Neural progenitor cell (in vitro differentiated cells): ENCODE measurements around the gene NAT14. TPM values are rescaled to one million over a fixed set of nuclear protein-coding genes. Genes with fewer than 3 reads are reported as not detected.

ENCODE experiments used
- DNase-seq: peaks from one replicate; pipeline ENCODE4 v3.0.0-alpha.2; 2016; ENCODE audit warnings: low spot score
- H2AFZ ChIP-seq: fragments of 200-600 bp; sonication (generic); replicated peaks from 2 replicates; pipeline ENCODE4 v1.6.1; 2016; ENCODE audit warnings: antibody characterized with exemption
- H3F3A ChIP-seq: fragments of 200-600 bp; sonication (generic); 2 replicates; pipeline ENCODE4 v1.6.1; 2016; ENCODE audit warnings: antibody characterized with exemption, low read depth
- H3K27ac ChIP-seq: fragments of 200-600 bp; sonication (generic); 2 replicates; pipeline ENCODE4 v1.5.1; 2016; ENCODE audit warnings: mild to moderate bottlenecking
- H3K27me3 ChIP-seq: fragments of 200-600 bp; sonication (generic); 2 replicates; pipeline ENCODE4 v1.6.1; 2016; ENCODE audit warnings: mild to moderate bottlenecking, moderate library complexity
- H3K36me3 ChIP-seq: fragments of 200-600 bp; sonication (generic); 2 replicates; pipeline ENCODE4 v1.5.1; 2016
- H3K4me1 ChIP-seq: fragments of 200-600 bp; sonication (generic); 2 replicates; pipeline ENCODE4 v1.6.1; 2016; ENCODE audit warnings: mixed run types
- H3K4me2 ChIP-seq: fragments of 200-600 bp; sonication (generic); 2 replicates; pipeline ENCODE4 v1.6.1; 2016
- H3K4me3 ChIP-seq: fragments of 200-600 bp; sonication (generic); 2 replicates; pipeline ENCODE4 v1.5.1; 2016
- H3K79me2 ChIP-seq: fragments of 200-600 bp; sonication (generic); 2 replicates; pipeline ENCODE4 v1.6.1; 2016; ENCODE audit warnings: low read depth
- H3K9ac ChIP-seq: fragments of 200-600 bp; sonication (generic); 2 replicates; pipeline ENCODE4 v1.6.1; 2016
- H3K9me3 ChIP-seq: fragments of 200-600 bp; sonication (generic); 2 replicates; pipeline ENCODE4 v1.5.1; 2016; ENCODE audit warnings: low read depth
- H4K20me1 ChIP-seq: fragments of 200-600 bp; sonication (generic); 2 replicates; pipeline ENCODE4 v1.6.1; 2016; ENCODE audit warnings: low read depth
- H3K27ac Mint-ChIP-seq: 3 replicates; pipeline ENCODE4 v1.8.0; 2021; ENCODE audit warnings: mixed read lengths
- H3K27me3 Mint-ChIP-seq: 2 replicates; pipeline ENCODE4 v1.8.0; 2022; ENCODE audit warnings: low read depth, mild to moderate bottlenecking, inconsistent platforms, moderate library complexity, mixed read lengths; ENCODE audit not compliant: insufficient read depth
- H3K36me3 Mint-ChIP-seq: 3 replicates; pipeline ENCODE4 v1.8.0; 2021; ENCODE audit warnings: mixed read lengths
- H3K4me1 Mint-ChIP-seq: 3 replicates; pipeline ENCODE4 v1.8.0; 2021; ENCODE audit warnings: mixed read lengths
- H3K4me3 Mint-ChIP-seq: 3 replicates; pipeline ENCODE4 v1.8.0; 2021; ENCODE audit warnings: mild to moderate bottlenecking, moderate library complexity, mixed read lengths
- H3K9me3 Mint-ChIP-seq: 3 replicates; pipeline ENCODE4 v1.8.0; 2020; ENCODE audit warnings: mixed read lengths
- CTCF ChIP-seq: fragments of 200-600 bp; sonication (generic); IDR thresholded peaks from 2 replicates; pipeline ENCODE4 v1.5.1; 2017; ENCODE audit warnings: antibody characterized with exemption, mild to moderate bottlenecking
- EZH2 ChIP-seq: fragments of 200-600 bp; sonication (generic); IDR thresholded peaks from 2 replicates; pipeline ENCODE4 v1.6.1; 2017; ENCODE audit warnings: antibody characterized with exemption, mild to moderate bottlenecking, moderate library complexity
- EZH2phosphoT487 ChIP-seq: fragments of 200-600 bp; sonication (generic); IDR thresholded peaks from 2 replicates; pipeline ENCODE4 v1.6.1; 2017; ENCODE audit warnings: antibody characterized with exemption
- total RNA-seq: library from RNA; depleted of rRNA; stranded (reverse); fragments of >200 nt; gene quantifications from 2 replicates; pipeline ENCODE4 v1.2.3, GENCODE V29; 2015; ENCODE audit warnings: low replicate concordance

The NAT14 gene
- total RNA-seq, 1 donor from 2014 or later, result 16.2 TPM

DNA sequence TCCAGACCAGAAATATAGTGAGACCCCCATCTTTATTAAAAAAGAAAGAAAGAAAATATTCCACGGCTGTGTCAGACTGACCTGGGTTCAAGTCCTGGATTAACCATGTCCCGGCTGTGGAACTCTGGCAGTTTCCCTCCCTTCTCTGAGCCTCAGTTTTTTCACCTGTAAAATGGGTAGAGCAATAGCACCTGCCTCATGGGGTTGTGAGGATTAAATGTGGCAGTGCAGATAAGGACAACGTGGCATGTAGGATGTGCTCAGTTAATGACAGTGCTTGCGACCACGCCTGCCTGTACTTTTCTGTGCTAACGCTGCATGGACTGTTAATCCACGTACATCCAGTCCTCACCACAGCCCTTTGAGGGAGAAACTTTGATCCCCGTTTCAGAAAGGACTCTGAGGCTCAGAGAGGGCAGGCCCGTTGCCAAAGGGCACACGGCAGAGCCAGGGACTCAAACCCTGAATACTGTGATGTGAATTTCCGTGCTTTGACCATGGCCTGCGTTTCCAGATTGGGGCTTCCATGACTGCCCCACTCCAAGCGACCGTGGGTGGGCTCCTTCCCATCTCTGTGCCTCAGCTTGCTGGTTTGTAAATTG is 35.8 kb downstream of the NAT14 start:
- H3K4me3 ChIP-seq, result no peak overlapping the region
- H2AFZ ChIP-seq, result no peak overlapping the region
- Mint-ChIP-seq H3K27ac (no peak overlapping the region), H3K9me3 (no peaks in the 10 kb centered on the region), H3K36me3 (no peaks in the 10 kb centered on the region), H3K4me1 (peaks cover 7% of the 10 kb centered on the region), H3K27me3 (peaks cover 8% of the 10 kb centered on the region), H3K4me3 (no peak overlapping the region)
- no peak overlapping the region for H3K9ac ChIP-seq
- peaks cover 5% of the 10 kb centered on the region for H3K27me3 ChIP-seq
- no peaks in the 10 kb centered on the region for H4K20me1 ChIP-seq
- H3K36me3 ChIP-seq, result no peaks in the 10 kb centered on the region
- H3F3A ChIP-seq, result peaks cover 3% of the 10 kb centered on the region
- no peak for TF ChIP-seq EZH2
- TF ChIP-seq EZH2phosphoT487, result no peak
- no peak for TF ChIP-seq CTCF
- peaks cover 4% of the 10 kb centered on the region for H3K4me1 ChIP-seq
- no peak overlapping the region for H3K4me2 ChIP-seq
- no peak for DNase-seq
- no peaks in the 10 kb centered on the region for H3K9me3 ChIP-seq
- no peaks in the 10 kb centered on the region for H3K79me2 ChIP-seq
- H3K27ac ChIP-seq, result no peak overlapping the region

GRCh38 chr19:55525289-55526101 is 40.5 kb downstream of the NAT14 start:
- H3K27me3 ChIP-seq, result no peaks in the 10 kb centered on the region
- Mint-ChIP-seq H3K4me3 (peak overlapping the region; percentile 62), H3K27me3 (peaks cover 3% of the 10 kb centered on the region), H3K9me3 (no peaks in the 10 kb centered on the region), H3K27ac (peak overlapping the region; percentile 11), H3K4me1 (peaks cover 9% of the 10 kb centered on the region), H3K36me3 (no peaks in the 10 kb centered on the region)
- TF ChIP-seq EZH2 (no peak), EZH2phosphoT487 (no peak), CTCF (no peak)
- H2AFZ ChIP-seq, result no peak overlapping the region
- no peaks in the 10 kb centered on the region for H3K79me2 ChIP-seq
- no peak overlapping the region for H3K9ac ChIP-seq
- DNase-seq, result no peak
- no peak overlapping the region for H3K4me2 ChIP-seq
- H3K36me3 ChIP-seq, result no peaks in the 10 kb centered on the region
- H3K4me1 ChIP-seq, result peaks cover 17% of the 10 kb centered on the region
- no peaks in the 10 kb centered on the region for H4K20me1 ChIP-seq
- H3K27ac ChIP-seq, result no peak overlapping the region
- no peaks in the 10 kb centered on the region for H3K9me3 ChIP-seq
- no peak overlapping the region for H3K4me3 ChIP-seq
- H3F3A ChIP-seq, result peaks cover 29% of the 10 kb centered on the region

DNA sequence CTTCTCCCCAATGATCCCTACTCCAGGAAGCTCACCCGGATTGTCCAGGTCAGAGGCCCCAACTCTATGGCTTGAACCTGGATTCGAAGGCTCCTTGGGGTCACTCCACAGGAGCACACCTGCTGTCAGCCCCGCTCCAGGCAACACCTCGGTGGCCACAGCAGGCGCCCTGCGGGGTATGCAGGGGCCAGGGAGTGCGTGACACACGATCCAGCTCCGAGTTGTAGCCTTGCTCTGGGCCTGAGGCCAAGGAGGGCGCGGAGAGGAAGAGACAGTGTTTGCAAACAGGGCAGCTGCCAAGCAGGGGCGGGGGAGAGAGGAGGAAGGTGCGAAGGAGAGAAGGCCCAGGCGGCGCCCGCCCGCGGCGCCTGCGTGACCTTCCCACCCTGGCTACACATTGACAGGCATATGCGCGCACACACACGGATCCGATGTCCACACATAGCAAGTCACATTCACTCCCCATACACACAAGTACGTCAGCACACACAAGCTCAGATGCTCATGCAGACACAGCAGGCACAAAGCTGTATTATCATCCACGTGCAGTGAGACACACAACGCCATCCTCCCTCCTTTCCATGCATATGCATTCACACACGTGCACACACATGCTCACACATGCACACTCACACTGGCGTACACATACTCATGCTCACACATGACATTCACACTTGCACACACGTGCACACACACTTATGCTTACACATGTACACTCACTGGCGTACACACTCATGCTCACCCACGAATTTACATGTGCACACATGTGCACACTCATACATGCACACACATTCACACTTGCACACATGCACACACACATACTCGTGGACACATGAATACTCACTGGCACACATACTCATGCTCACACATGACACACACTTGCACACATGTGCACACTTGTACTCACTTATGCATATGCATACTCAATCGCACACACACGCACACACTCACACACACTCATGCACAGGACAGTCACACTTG is 41.5 kb downstream of the NAT14 start:
- Histone ChIP-seq H3K4me2 (no peak overlapping the region), H3K4me1 (peaks cover 17% of the 10 kb centered on the region), H3K4me3 (no peak overlapping the region), H3F3A (peaks cover 29% of the 10 kb centered on the region), H3K79me2 (no peaks in the 10 kb centered on the region), H3K9me3 (no peaks in the 10 kb centered on the region), H4K20me1 (no peaks in the 10 kb centered on the region), H3K27ac (no peak overlapping the region), H3K27me3 (no peaks in the 10 kb centered on the region), H2AFZ (no peak overlapping the region), H3K9ac (no peak overlapping the region), H3K36me3 (no peaks in the 10 kb centered on the region)
- H3K27ac Mint-ChIP-seq, result no peak overlapping the region
- H3K36me3 Mint-ChIP-seq, result no peaks in the 10 kb centered on the region
- DNase-seq, result no peak
- no peak overlapping the region for H3K4me3 Mint-ChIP-seq
- H3K27me3 Mint-ChIP-seq, result peaks cover 4% of the 10 kb centered on the region
- no peaks in the 10 kb centered on the region for H3K9me3 Mint-ChIP-seq
- peaks cover 9% of the 10 kb centered on the region for H3K4me1 Mint-ChIP-seq
- TF ChIP-seq CTCF (no peak), EZH2 (no peak), EZH2phosphoT487 (no peak)
